Measurements from ENCODE around the gene ALDH16A1.

ALDH16A1 gene

DNA sequence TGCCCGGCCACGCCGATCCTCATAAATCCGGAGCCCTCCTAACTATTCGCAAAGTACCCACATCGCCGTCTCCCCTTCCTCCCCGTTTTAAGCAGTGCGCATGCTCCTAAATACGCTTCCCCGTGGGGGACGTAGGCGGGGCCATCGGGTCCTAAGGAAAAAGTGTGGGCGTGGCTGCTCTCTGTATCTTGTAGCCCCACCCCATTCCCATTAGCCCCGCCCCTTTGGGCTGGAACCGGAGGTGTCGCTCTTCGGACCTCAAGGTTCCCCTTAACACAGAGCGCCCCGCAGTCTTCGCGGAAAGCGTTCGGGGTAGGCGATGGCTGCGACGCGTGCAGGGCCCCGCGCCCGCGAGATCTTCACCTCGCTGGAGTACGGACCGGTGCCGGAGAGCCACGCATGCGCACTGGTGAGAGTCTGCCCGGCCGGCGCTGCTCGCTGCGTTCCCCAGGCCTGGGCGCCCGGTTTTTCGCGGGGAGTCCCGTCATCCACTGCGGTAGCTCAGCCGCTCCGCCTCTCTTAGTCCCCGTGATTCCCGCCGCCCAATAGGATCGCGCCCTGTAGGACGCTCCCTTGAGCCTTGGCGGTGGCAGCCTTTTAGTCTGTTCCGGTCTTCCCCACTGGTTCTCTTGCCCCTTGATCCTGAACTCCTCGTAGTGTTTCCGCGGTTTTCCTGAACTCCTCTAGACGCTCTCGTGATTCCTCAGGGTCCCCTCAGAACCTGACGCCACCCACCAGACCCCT, at the start of gene ALDH16A1:
ALDH16A1 (plus strand) TSS at position 213 of the 744 bp plus-strand sequence; CDS start at position 320, 107 bp downstream.
- peak; percentile 85 for DNase-seq (ENCODE audit: low read depth)

GRCh38 chr19:49403404-49404187, 49.4 kb upstream of the ALDH16A1 start:
- DNase-seq (ENCODE audit: low read depth), result no peak

GRCh38 chr19:49407079-49407478, 45.9 kb upstream of the ALDH16A1 start:
- DNase-seq (ENCODE audit: low read depth), result no peak

- DNase-seq (ENCODE audit: low read depth), result no peak
Observed at GRCh38 chr19:49407482-49408015, 45.5 kb upstream of the ALDH16A1 start.

- no peak for DNase-seq (ENCODE audit: low read depth)
Observed at GRCh38 chr19:49408816-49409440, 44.1 kb upstream of the ALDH16A1 start.

- no peak for DNase-seq (ENCODE audit: low read depth)
Observed at GRCh38 chr19:49409441-49410029, 43.5 kb upstream of the ALDH16A1 start.

GRCh38 chr19:49411681-49412326, 41.2 kb upstream of the ALDH16A1 start:
- DNase-seq (ENCODE audit: low read depth), result no peak

GRCh38 chr19:49413348-49413747, 39.7 kb upstream of the ALDH16A1 start:
- DNase-seq (ENCODE audit: low read depth), result no peak

- DNase-seq (ENCODE audit: low read depth), result no peak
Observed at GRCh38 chr19:49414256-49414655, 38.8 kb upstream of the ALDH16A1 start.

DNA sequence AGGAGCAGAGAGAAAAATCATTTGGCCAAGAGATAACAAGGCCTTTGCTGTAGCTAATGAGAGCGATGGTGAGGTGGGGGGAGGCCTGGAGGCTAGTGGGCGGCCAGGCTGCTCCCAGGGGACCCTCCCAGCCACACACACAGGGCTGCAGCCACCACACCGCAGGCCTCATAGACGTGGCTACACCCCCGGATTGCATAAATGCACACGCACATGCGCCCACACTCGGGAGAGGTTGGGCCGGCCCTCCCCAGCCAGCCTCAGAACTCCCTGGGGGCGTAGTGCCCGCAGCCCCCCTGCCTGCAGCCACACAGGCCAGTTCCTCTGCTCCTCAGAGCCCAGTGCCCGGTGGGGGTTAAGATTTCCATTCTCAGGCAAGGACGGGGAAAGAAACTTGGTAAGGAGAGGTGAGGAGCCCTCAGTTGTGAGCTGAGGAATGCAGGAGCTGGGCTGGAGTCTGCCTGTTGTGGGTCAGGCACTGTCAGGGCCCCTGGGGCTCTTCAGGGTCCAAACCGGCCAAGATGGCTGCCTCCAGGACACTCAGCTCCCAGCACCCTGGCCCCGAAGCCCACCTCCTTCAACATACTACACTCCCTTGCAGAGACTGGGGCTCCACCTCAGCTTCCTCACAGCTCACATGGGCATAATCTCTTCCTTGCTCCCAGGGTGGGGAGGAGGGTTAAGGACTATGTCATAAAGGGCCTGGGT, 37.8 kb upstream of the ALDH16A1 start:
- no peak for DNase-seq (ENCODE audit: low read depth)

DNA sequence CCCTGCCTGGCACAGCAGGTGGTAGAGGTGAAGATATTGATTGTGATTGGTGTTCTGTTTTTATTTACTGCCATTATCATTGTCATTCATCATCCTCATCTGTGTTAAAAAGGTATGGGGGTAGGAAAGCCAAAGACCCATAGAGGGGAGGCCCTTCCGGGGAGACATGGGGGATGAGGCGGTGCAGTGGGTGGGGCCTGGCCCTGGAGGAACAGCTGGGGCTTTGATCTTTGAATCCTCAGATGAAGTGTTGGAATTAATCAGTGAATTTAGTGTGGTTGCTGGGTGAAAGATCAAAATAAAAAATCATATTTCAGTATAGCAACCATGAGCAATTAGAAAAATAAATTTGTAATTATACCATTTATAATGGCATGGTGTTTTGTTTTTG, 37.2 kb upstream of the ALDH16A1 start:
- DNase-seq (ENCODE audit: low read depth), result no peak

GRCh38 chr19:49417088-49417487, 35.9 kb upstream of the ALDH16A1 start:
- no peak for DNase-seq (ENCODE audit: low read depth)

DNA sequence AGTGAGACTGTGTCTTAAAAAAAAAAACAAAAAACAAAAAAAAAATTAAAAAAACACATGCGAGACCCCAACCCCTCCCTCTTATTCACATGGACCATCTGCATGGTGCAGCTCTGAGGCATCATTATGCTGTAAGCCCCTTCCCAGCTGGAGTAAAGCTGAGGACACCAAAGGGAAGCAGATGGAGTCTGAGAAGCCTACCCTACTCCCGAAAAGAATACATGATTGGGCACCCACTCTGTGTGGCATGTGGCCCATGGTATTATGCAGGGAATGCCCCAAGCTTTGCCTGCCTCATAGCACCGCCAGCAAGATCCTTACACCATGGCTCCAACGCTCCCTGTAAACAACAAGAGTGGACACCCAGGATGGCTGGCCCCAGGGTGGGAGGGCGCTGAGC, 34.5 kb upstream of the ALDH16A1 start:
- no peak for DNase-seq (ENCODE audit: low read depth)

DNA sequence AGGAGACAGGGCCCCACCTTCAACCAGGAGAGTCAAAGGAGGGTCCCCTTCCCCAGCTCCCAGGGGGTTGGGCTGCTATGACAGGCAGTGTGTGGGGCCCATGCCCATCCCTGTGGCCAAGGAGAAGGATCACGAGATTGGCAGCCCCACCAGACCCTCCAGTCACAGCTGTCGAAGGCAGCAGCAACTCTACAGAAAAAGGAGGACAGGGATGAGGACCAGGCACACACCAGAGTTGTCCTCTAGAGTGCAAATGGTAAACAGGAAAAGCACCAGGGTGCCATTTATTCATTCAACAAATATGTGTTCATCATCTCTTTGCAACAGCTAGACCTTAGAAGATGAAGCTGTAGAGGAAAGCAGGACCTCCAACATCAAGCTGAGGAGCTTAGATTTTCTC, 33.9 kb upstream of the ALDH16A1 start:
- DNase-seq (ENCODE audit: low read depth), result no peak

GRCh38 chr19:49420227-49420626, 32.8 kb upstream of the ALDH16A1 start:
- DNase-seq (ENCODE audit: low read depth), result no peak

- no peak for DNase-seq (ENCODE audit: low read depth)
Observed at GRCh38 chr19:49421039-49421877, 31.8 kb upstream of the ALDH16A1 start.

DNA sequence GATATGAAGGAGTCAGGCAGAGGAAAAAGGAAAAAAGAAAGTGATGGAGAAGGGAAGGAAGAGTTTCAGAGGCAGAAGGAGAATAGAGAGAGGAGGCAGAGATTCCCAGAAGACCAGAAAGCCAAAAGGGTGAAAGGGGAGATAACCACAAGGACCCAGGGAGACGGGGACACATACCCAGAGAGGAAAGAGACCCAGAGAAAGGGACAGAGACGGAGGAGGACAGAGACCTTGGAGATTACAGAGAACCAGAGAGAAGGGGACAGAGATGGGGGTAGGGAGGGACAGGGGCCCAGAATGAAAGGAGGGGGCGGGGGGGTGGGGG, 31.2 kb upstream of the ALDH16A1 start:
- DNase-seq (ENCODE audit: low read depth), result no peak

DNA sequence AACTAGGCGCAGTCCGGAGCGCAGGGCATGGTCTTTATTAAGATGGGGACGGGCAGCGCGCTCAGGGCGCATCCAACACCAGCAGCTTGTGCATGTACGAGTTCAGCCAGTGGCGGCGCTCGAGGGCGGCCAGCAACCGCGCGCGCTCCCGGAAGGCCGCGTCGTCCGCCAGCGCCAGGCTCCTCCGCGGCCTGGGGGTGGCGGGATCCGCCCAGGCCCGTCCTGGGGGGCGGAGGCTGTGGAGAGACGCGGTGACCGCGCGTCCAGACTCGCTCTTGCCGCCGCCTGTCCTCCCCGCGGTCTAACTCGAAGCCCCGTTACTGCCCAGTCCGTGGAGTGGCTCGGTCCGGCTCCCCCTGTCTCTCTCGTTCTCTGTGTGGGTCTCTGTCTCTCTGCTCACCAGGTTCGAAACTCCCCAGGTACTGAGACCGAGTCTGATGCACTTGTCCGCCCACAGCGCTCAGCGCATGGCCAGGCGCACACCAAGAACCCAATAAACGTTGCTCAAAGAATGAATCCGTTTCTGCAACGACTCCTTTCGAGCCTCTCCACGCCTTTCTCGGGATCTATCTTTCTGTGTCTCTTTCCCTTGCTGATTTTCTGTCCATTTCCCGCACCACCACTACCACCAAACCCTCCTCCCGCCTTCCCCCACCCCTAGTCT, 30.5 kb upstream of the ALDH16A1 start:
- no peak for DNase-seq (ENCODE audit: low read depth)

DNA sequence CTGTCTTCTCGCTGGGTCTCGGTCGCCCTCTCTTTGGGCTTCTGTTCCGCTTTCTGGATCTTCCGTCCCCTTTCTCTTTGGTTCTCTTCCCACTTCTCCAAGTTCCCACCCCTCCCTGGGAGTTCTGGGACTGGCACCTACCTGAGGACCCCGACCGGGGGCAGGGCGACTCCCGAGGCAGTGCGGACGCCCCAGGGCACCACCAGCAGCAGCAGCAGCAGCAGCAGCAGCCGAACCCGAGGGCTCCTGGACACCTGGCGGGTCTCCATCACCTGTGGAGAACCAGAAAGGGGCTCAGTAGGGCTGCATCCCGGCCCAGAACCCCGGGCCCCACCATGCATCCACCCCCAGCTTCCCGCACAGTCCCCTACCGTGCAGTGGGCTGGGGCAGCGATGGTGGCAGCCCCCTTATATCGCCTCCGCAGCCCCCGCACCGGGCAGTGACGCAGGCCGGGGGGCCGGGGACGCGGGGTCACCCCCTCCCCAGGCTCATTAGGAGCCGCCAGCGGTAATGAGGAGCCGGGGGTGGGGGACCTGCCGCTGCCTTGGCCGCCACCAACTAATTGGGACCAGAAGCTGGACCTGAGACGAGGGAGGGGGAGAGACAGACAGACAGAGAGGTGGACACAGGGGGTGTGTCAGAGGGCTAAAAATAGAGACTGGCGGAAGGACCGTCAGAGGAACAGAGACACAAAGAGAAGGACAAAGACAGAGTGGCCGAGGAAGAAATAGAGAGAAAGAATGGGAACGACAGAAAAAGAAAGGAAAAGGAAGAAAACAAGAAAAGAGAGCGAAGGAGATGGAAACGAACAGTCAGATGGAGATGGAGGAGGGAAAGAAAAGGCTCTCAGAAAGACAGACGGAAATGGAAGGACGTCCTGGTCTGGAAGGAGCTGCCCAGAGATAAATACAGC, 29.7 kb upstream of the ALDH16A1 start, which contains the start of gene PTH2:
PTH2 (minus strand) TSS at position 371 of the 914 bp plus-strand sequence; CDS start at position 269, 102 bp downstream.
- no peak for DNase-seq (ENCODE audit: low read depth)
